MM.1S (cell line): Measurements from ENCODE around the gene CSNK1D.

Experiments used
- EZH2 ChIP-seq: fragments of 300-600 bp; sonication (generic); optimal IDR thresholded peaks from 2 replicates; pipeline ENCODE3; 2017; ENCODE audit warnings: low read depth, mild to moderate bottlenecking, antibody characterized with exemption, low read length, mixed read lengths
- EZH2phosphoT487 ChIP-seq: fragments of 300-600 bp; sonication (generic); IDR thresholded peaks from 2 replicates; pipeline ENCODE4 v1.6.1; 2018; ENCODE audit warnings: antibody characterized with exemption, low read length
- TF ChIP-seq, protein P1 (sequence below): fragments of 300-600 bp; sonication (generic); IDR thresholded peaks from 2 replicates; pipeline ENCODE4 v1.5.1; 2016; ENCODE audit warnings: antibody characterized with exemption, low read length, mixed read lengths

DNA sequence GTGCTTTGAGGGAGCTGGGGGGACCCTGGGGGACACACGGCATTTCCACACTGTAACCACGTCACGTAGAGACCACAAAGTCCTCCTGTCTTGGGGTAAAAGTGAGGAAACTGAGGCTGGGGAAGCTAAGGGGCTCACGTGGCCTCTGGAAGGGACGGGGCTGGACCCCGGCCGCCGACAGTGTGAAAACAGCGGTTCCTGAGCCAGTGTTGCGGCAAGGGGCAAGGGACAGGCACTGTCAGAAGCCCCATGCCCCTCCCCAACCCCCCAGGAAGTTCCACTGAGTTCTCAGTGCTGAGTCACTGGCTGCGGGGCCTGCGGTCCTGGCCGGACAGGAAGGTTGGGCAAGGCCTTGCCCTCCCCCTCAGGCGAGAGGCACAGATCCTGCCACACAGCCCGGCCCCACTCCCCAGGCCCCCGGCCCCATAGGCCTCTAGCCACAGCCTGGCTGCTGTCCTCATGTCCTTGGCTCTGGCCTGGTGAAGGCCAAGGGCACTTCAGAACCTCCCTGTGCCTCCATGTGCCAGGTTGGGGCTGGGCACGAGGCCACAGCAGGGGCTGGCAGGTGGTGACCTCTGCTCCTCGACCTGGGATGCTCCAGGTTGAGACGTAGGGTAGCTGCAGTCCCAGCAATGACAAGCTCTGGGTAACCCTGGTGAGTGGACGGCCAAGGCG is 55.8 kb downstream of the CSNK1D start:
- TF ChIP-seq, protein P1, sequence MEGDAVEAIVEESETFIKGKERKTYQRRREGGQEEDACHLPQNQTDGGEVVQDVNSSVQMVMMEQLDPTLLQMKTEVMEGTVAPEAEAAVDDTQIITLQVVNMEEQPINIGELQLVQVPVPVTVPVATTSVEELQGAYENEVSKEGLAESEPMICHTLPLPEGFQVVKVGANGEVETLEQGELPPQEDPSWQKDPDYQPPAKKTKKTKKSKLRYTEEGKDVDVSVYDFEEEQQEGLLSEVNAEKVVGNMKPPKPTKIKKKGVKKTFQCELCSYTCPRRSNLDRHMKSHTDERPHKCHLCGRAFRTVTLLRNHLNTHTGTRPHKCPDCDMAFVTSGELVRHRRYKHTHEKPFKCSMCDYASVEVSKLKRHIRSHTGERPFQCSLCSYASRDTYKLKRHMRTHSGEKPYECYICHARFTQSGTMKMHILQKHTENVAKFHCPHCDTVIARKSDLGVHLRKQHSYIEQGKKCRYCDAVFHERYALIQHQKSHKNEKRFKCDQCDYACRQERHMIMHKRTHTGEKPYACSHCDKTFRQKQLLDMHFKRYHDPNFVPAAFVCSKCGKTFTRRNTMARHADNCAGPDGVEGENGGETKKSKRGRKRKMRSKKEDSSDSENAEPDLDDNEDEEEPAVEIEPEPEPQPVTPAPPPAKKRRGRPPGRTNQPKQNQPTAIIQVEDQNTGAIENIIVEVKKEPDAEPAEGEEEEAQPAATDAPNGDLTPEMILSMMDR: no peak
- TF ChIP-seq EZH2: no peak
- TF ChIP-seq EZH2phosphoT487: no peak
